Measurements from ENCODE around the gene SH3GLB1. TPM values are rescaled to one million over a fixed set of nuclear protein-coding genes. Genes with fewer than 3 reads are reported as not detected.

SH3GLB1 gene
- total RNA-seq, 1 experiment from 2014 or later, result 44.0 TPM

- H3K4me1 ChIP-seq (replicated peaks), result no peaks in the 10 kb centered on the region
- no peak overlapping the region for H3K27ac ChIP-seq
- H3K36me3 ChIP-seq, result peaks cover 19% of the 10 kb centered on the region
- DNase-seq (ENCODE audit: low read depth in 1 of 2, low spot score in 2 of 2), result no peak
- H3K4me3 ChIP-seq, result no peak overlapping the region
- no peaks in the 10 kb centered on the region for H3K27me3 ChIP-seq (replicated peaks)
- H3K9me3 ChIP-seq (replicated peaks), result no peaks in the 10 kb centered on the region
Observed at GRCh38 chr1:86748622-86749373, 44.4 kb downstream of the SH3GLB1 start.

DNA sequence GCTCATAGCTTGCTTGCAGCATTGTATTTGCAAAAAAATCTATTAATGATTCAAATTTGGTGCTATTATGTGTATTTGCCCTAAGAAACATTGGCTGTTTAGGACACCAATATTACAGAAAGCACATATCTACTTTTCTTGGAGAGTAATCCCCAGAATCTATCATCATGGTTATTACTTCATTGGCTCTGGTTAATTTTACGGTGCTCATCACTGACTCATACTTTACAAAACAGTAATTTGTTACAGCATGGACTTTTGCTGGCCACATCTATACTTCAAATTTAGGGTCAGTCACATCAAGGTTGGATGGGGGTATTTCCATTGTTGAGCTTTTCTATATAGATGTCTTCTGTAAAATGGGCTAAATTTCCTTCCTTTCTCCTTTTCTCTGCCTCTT, 45.7 kb downstream of the SH3GLB1 start:
- H3K4me1 ChIP-seq (replicated peaks), result no peaks in the 10 kb centered on the region
- H3K27ac ChIP-seq, result no peak overlapping the region
- H3K27me3 ChIP-seq (replicated peaks), result no peaks in the 10 kb centered on the region; the same call in 1 of the 2 replicates
- no peak for DNase-seq (ENCODE audit: low read depth in 1 of 2, low spot score in 2 of 2)
- H3K4me3 ChIP-seq, result no peak overlapping the region
- H3K36me3 ChIP-seq, result peaks cover 10% of the 10 kb centered on the region
- no peaks in the 10 kb centered on the region for H3K9me3 ChIP-seq (replicated peaks)

GRCh38 chr1:86750530-86750929, 46.2 kb downstream of the SH3GLB1 start:
- H3K4me1 ChIP-seq (replicated peaks), result no peaks in the 10 kb centered on the region
- H3K9me3 ChIP-seq (replicated peaks), result no peaks in the 10 kb centered on the region
- DNase-seq (ENCODE audit: low read depth in 1 of 2, low spot score in 2 of 2), result no peak
- no peaks in the 10 kb centered on the region; the same call in 1 of the 2 replicates for H3K27me3 ChIP-seq (replicated peaks)
- 0 out of 2 replicates have a peak, but pooled peaks cover 7% of the 10 kb centered on the region for H3K36me3 ChIP-seq
- no peak overlapping the region for H3K4me3 ChIP-seq
- H3K27ac ChIP-seq, result no peak overlapping the region

- Histone ChIP-seq H3K36me3 (no peaks in the 10 kb centered on the region), H3K27me3 (replicated peaks) (no peaks in the 10 kb centered on the region; the same call in 1 of the 2 replicates), H3K27ac (no peak overlapping the region), H3K4me3 (no peak overlapping the region), H3K9me3 (replicated peaks) (no peaks in the 10 kb centered on the region), H3K4me1 (replicated peaks) (no peaks in the 10 kb centered on the region)
- DNase-seq (ENCODE audit: low read depth in 1 of 2, low spot score in 2 of 2), result no peak
Observed at GRCh38 chr1:86751923-86752322, 47.5 kb downstream of the SH3GLB1 start.

DNA sequence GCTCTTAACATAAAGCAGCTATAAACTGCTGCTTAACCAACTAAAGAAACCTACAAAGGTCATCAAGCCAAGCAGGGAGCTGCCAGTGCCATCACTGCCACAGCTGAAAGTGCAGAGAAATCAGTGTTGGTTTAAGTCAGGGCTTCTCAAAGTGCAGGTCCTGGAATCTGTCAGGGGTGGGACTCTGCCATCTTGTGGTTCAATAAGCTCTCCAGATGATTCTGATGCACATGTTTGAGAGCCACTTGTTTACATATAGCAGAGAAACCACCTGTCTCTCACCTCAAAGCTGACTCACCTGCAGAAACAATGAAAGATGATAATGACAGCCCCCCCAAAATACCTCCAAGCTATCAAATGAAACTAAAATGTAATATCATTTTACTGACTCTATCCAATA, 49.3 kb downstream of the SH3GLB1 start:
- H3K36me3 ChIP-seq, result no peaks in the 10 kb centered on the region
- H3K4me1 ChIP-seq (replicated peaks), result no peaks in the 10 kb centered on the region
- H3K27me3 ChIP-seq (replicated peaks), result no peaks in the 10 kb centered on the region; the same call in 1 of the 2 replicates
- H3K4me3 ChIP-seq, result no peak overlapping the region
- no peak overlapping the region for H3K27ac ChIP-seq
- no peak for DNase-seq (ENCODE audit: low read depth in 1 of 2, low spot score in 2 of 2)
- H3K9me3 ChIP-seq (replicated peaks), result no peaks in the 10 kb centered on the region

- Histone ChIP-seq H3K27ac (no peak overlapping the region), H3K36me3 (no peaks in the 10 kb centered on the region), H3K9me3 (replicated peaks) (no peaks in the 10 kb centered on the region), H3K27me3 (replicated peaks) (no peaks in the 10 kb centered on the region; the same call in 1 of the 2 replicates), H3K4me3 (no peak overlapping the region), H3K4me1 (replicated peaks) (no peaks in the 10 kb centered on the region)
- no peak for DNase-seq (ENCODE audit: low read depth in 1 of 2, low spot score in 2 of 2)
Observed at GRCh38 chr1:86754265-86754974, 50.0 kb downstream of the SH3GLB1 start.

- Histone ChIP-seq H3K9me3 (replicated peaks) (no peaks in the 10 kb centered on the region), H3K27ac (no peak overlapping the region), H3K36me3 (no peaks in the 10 kb centered on the region), H3K4me1 (replicated peaks) (no peaks in the 10 kb centered on the region), H3K4me3 (no peak overlapping the region), H3K27me3 (replicated peaks) (no peaks in the 10 kb centered on the region; the same call in 1 of the 2 replicates)
- no peak for DNase-seq (ENCODE audit: low read depth in 1 of 2, low spot score in 2 of 2)
Observed at GRCh38 chr1:86756062-86756406, 51.7 kb downstream of the SH3GLB1 start.

DNA sequence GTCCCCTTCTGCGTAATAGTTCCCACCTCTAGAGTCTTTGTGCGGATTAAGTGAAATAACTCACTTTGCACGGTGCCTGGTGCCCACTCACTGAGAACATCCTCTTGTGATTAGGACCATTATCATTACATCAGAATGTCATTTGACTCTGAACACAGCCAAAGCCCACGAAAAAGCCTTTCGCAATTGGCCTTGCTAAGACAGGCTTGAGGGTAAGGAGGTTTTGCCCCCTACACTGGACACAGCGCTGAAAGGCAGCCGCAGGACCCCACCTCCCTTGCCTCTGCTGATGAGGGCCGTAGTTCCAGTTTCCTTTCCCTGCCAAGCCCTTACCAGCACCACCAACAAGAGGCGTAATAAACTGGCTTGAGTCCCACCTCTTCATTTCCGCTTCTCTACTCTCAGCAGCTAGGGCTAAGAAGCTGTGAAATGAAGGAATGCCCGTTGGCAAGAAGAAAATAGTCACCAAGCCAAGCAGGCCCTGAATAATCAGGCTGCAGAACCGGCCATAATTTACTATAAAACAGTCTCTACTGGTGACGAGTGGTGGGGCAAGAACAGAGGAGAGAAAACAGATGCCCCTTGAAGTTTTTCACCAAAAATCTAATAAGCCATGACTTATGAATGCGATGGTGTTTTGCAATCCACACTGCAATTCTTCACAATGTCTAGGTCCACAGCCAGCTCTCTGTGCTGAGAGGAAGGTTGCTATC, 53.1 kb downstream of the SH3GLB1 start:
- Histone ChIP-seq H3K9me3 (replicated peaks) (no peaks in the 10 kb centered on the region), H3K36me3 (no peaks in the 10 kb centered on the region), H3K27ac (no peak overlapping the region), H3K4me3 (no peak overlapping the region), H3K4me1 (replicated peaks) (no peaks in the 10 kb centered on the region), H3K27me3 (replicated peaks) (no peaks in the 10 kb centered on the region; the same call in 1 of the 2 replicates)
- DNase-seq (ENCODE audit: low read depth in 1 of 2, low spot score in 2 of 2), result no peak

DNA sequence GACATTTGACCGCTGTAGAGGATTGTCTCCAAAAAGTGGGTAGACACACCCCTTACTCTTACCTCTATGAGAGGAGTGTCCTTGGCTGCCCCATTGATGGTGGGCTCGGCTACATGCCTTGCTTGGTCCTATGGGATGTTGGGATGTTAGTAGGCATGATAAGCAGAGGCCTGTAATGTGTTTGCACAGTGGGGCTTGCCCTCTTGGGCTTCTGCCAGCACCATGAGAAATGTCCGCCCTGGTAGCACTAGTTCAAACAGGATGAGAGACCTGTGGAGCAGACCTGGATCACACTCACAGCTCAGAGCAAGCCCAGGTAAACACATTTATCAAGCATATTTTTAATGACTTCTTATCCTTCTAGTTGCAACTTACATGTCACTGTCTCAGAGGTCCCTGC, 54.2 kb downstream of the SH3GLB1 start:
- no peak overlapping the region for H3K27ac ChIP-seq
- no peak overlapping the region for H3K4me3 ChIP-seq
- H3K27me3 ChIP-seq (replicated peaks), result no peaks in the 10 kb centered on the region; the same call in 1 of the 2 replicates
- no peak for DNase-seq (ENCODE audit: low read depth in 1 of 2, low spot score in 2 of 2)
- H3K36me3 ChIP-seq, result no peaks in the 10 kb centered on the region
- no peaks in the 10 kb centered on the region for H3K9me3 ChIP-seq (replicated peaks)
- no peaks in the 10 kb centered on the region for H3K4me1 ChIP-seq (replicated peaks)

GRCh38 chr1:86760199-86760598, 55.8 kb downstream of the SH3GLB1 start:
- H3K27me3 ChIP-seq (replicated peaks), result no peaks in the 10 kb centered on the region
- no peaks in the 10 kb centered on the region for H3K36me3 ChIP-seq
- no peaks in the 10 kb centered on the region for H3K9me3 ChIP-seq (replicated peaks)
- no peak overlapping the region for H3K4me3 ChIP-seq
- no peak overlapping the region for H3K27ac ChIP-seq
- no peaks in the 10 kb centered on the region for H3K4me1 ChIP-seq (replicated peaks)
- DNase-seq (ENCODE audit: low read depth in 1 of 2, low spot score in 2 of 2), result no peak

GRCh38 chr1:86762336-86762735, 58.0 kb downstream of the SH3GLB1 start:
- no peak overlapping the region for H3K4me3 ChIP-seq
- no peaks in the 10 kb centered on the region for H3K4me1 ChIP-seq (replicated peaks)
- H3K27ac ChIP-seq, result no peak overlapping the region
- DNase-seq (ENCODE audit: low read depth in 1 of 2, low spot score in 2 of 2), result no peak
- no peaks in the 10 kb centered on the region for H3K27me3 ChIP-seq (replicated peaks)
- H3K36me3 ChIP-seq, result no peaks in the 10 kb centered on the region
- H3K9me3 ChIP-seq (replicated peaks), result no peaks in the 10 kb centered on the region

GRCh38 chr1:86764523-86764922, 60.1 kb downstream of the SH3GLB1 start:
- H3K27ac ChIP-seq, result no peak overlapping the region
- no peak for DNase-seq (ENCODE audit: low read depth in 1 of 2, low spot score in 2 of 2)
- no peak overlapping the region for H3K4me3 ChIP-seq
- no peaks in the 10 kb centered on the region for H3K36me3 ChIP-seq
- H3K4me1 ChIP-seq (replicated peaks), result no peaks in the 10 kb centered on the region
- no peaks in the 10 kb centered on the region for H3K9me3 ChIP-seq (replicated peaks)
- no peaks in the 10 kb centered on the region for H3K27me3 ChIP-seq (replicated peaks)

- Histone ChIP-seq H3K4me1 (replicated peaks) (no peaks in the 10 kb centered on the region), H3K9me3 (replicated peaks) (no peaks in the 10 kb centered on the region), H3K27me3 (replicated peaks) (no peaks in the 10 kb centered on the region), H3K36me3 (no peaks in the 10 kb centered on the region), H3K4me3 (no peak overlapping the region), H3K27ac (no peak overlapping the region)
- no peak for DNase-seq (ENCODE audit: low read depth in 1 of 2, low spot score in 2 of 2)
Observed at GRCh38 chr1:86765073-86765472, 60.7 kb downstream of the SH3GLB1 start.

DNA sequence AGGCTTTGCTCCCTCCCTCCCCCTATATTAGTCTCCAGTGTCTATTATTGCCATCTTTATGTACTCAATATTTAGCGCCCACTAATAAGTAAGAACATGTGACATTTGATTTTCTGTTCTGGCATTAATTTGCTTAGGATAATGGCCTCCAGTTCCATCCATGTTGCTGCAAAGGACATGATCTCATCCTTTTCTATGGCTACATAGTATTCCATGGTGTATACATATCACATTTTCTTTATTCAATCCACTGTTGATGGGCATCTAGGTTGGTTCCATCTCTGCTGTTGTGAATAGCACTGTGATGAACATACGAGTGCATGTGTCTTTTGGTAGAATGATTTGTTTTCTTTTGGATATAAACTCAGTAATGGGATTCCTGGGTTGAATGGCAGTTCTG, 61.3 kb downstream of the SH3GLB1 start:
- H3K27ac ChIP-seq, result no peak overlapping the region
- H3K9me3 ChIP-seq (replicated peaks), result no peaks in the 10 kb centered on the region
- H3K27me3 ChIP-seq (replicated peaks), result no peaks in the 10 kb centered on the region
- no peak for DNase-seq (ENCODE audit: low read depth in 1 of 2, low spot score in 2 of 2)
- H3K36me3 ChIP-seq, result no peaks in the 10 kb centered on the region
- no peaks in the 10 kb centered on the region for H3K4me1 ChIP-seq (replicated peaks)
- no peak overlapping the region for H3K4me3 ChIP-seq

Data from SJSA1 (cell line).